K562 (cell line): ENCODE data around the gene CLCA2. TPM values are rescaled to one million over a fixed set of nuclear protein-coding genes. Genes with fewer than 3 reads are reported as not detected.

Experiments
- HEY1 ChIP-seq: fragments of 250-450 bp; sonication (Bioruptor Pico); IDR thresholded peaks from 2 replicates; pipeline ENCODE4 v1.5.0; 2020; ENCODE audit warnings: mild to moderate bottlenecking, moderate library complexity, borderline replicate concordance
- HMG20A ChIP-seq: fragments of 450-650 bp; formaldehyde crosslinking; conservative IDR thresholded peaks from 2 replicates; pipeline ENCODE4 v1.4.0; 2020; ENCODE audit warnings: mild to moderate bottlenecking, mixed read lengths
- HNRNPLL ChIP-seq: fragments of 200-400 bp; formaldehyde crosslinking; IDR thresholded peaks from 2 replicates; pipeline ENCODE4 v1.6.1; 2017; ENCODE audit warnings: low read length, low read depth, mild to moderate bottlenecking; ENCODE audit not compliant: poor library complexity, severe bottlenecking
- NR2C1 ChIP-seq, 2 experiments: fragments of 450-650 bp; IDR thresholded peaks; 2 replicates each; pipeline ENCODE4 v1.6.1; 2017; ENCODE audit warnings: mild to moderate bottlenecking in 2 of 2, antibody characterized with exemption in 1 of 2, inconsistent platforms in 1 of 2, missing compliant biosample characterization in 1 of 2, missing genetic modification characterization in 1 of 2
- PREB ChIP-seq: sonication (generic); formaldehyde crosslinking; IDR thresholded peaks from 2 replicates; pipeline ENCODE4 v1.8.1; 2023; ENCODE audit warnings: mild to moderate bottlenecking, missing genetic modification reagents
- RAD21 ChIP-seq, 2 experiments: fragments of 250-450 bp in 1 of 2; fragments of 450-650 bp in 1 of 2; sonication (Bioruptor Pico) in 1 of 2; formaldehyde crosslinking in 1 of 2; IDR thresholded peaks in 1 of 2; conservative IDR thresholded peaks in 1 of 2; 2 replicates each; pipeline versions ENCODE4 v1.4.0 to v1.8.0; 2020 to 2022; ENCODE audit warnings: mild to moderate bottlenecking in 2 of 2, moderate library complexity in 1 of 2
- RBFOX2 ChIP-seq: fragments of 200-400 bp; formaldehyde crosslinking; IDR thresholded peaks from 2 replicates; pipeline ENCODE4 v1.6.1; 2017; ENCODE audit warnings: low read depth, mild to moderate bottlenecking, low read length, moderate library complexity
- RBM34 ChIP-seq: fragments of 200-400 bp; formaldehyde crosslinking; IDR thresholded peaks from 2 replicates; pipeline ENCODE4 v1.6.1; 2018; ENCODE audit warnings: low read length, borderline replicate concordance; ENCODE audit not compliant: insufficient read depth
- TAF9B ChIP-seq: fragments of 450-650 bp; IDR thresholded peaks from 2 replicates; pipeline ENCODE4 v1.6.1; 2018; ENCODE audit warnings: mild to moderate bottlenecking; ENCODE audit not compliant: partially characterized antibody
- ZBTB2 ChIP-seq: fragments of 450-650 bp; IDR thresholded peaks from 2 replicates; pipeline ENCODE4 v1.6.1; 2016; ENCODE audit warnings: antibody characterized with exemption
- ZNF384 ChIP-seq: IDR thresholded peaks from 2 replicates; pipeline ENCODE4 v1.6.1; 2012; ENCODE audit warnings: low read depth, low read length, improper control_type of control experiment
- ZNF707 ChIP-seq: fragments of 250-450 bp; sonication (Bioruptor Pico); conservative IDR thresholded peaks from 2 replicates; pipeline ENCODE4 v1.8.0; 2022; ENCODE audit warnings: inconsistent platforms, mild to moderate bottlenecking, moderate library complexity
- polyA plus RNA-seq, 8 experiments: library from polyadenylated mRNA; depleted of rRNA in 4 of 8; stranded (reverse) in 5 of 8; unstranded in 3 of 8; fragments of >200 nt; fragmentation: Nextera tagmentation in 2 of 8; fragmentation: Illumina TruSeq in 1 of 8; extraction: Ambion mirVana in 2 of 8; extraction: Trizol in 1 of 8; gene quantifications; 2 replicates each; pipeline versions ENCODE4 v1.2.1 to v1.2.3, GENCODE V29; 2011 to 2014; ENCODE audit warnings: inconsistent platforms in 1 of 8, missing spikeins in 1 of 8
- total RNA-seq, 7 experiments: library from RNA; depleted of rRNA in 6 of 7; stranded (reverse); fragments of >200 nt in 6 of 7; fragmentation: Illumina TruSeq in 2 of 7; extraction: Trizol in 2 of 7; gene quantifications; 2 replicates each; pipeline versions ENCODE4 v1.2.1 to v1.2.3, GENCODE V29; 2011 to 2021; ENCODE audit warnings: low replicate concordance in 1 of 7
- TF ChIP-seq, protein P1 (sequence below): fragments of 450-650 bp; formaldehyde crosslinking; IDR thresholded peaks from 2 replicates; pipeline ENCODE4 v1.4.0; 2020; ENCODE audit warnings: mild to moderate bottlenecking
- TF ChIP-seq, protein P2 (sequence below): fragments of 250-450 bp; sonication (Bioruptor Pico); IDR thresholded peaks from 2 replicates; pipeline ENCODE4 v1.8.0; 2022; ENCODE audit warnings: inconsistent platforms
- TF ChIP-seq, protein P3 (sequence below): fragments of 450-650 bp; IDR thresholded peaks from 2 replicates; pipeline ENCODE4 v1.6.1; 2016; ENCODE audit warnings: borderline replicate concordance
- TF ChIP-seq, protein P4 (sequence below), 2 experiments: fragments of 450-650 bp; conservative IDR thresholded peaks; 2 replicates each; pipeline ENCODE4 v1.6.1; 2017; ENCODE audit warnings: mild to moderate bottlenecking in 2 of 2, moderate library complexity in 2 of 2

Gene CLCA2
- total and polyA plus RNA-seq, 9 of the 15 experiments (the other 6 are each of a cell fraction or from before 2014, with no cell fraction given), result 0.03 TPM; not detected in 8

DNA sequence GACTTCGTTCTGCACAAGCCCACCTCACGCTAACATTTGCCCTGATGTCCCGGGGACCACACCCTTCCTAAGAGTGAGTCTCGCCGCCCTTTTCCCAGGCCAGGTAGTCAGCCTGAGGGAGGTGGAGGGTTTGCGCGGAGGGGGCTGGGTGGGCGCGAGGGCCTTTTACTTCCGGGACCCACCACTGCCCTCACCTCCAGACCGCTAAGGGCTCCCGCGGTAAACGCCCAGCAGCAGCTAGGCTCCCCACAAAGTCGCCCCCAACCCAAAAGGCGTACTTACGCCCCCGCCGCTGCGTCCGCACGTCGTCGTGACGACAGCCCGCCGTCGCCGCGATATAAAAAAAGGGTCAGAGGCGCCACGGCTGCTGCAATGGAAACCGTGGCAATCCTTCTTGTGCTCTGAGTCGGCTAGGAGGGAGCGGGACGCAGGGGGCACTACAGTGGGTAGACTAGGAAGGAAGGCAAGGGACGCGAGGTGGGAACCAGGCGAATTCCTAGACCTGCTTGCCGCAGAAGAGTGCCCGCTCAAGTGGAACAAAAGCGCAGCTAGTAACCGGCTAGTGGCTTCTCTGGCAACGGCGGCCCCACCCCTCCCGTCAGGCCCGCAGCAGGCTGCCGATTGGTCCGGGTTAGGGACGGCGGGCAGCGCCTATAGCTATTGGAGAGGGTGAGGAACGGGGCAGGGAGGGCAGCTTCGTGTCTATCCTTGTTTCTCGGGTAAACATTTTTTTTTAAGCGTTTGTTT lies 28.0 kb upstream of the CLCA2 start, which contains the start of gene ODF2L (continued):
- TF ChIP-seq, protein P1, sequence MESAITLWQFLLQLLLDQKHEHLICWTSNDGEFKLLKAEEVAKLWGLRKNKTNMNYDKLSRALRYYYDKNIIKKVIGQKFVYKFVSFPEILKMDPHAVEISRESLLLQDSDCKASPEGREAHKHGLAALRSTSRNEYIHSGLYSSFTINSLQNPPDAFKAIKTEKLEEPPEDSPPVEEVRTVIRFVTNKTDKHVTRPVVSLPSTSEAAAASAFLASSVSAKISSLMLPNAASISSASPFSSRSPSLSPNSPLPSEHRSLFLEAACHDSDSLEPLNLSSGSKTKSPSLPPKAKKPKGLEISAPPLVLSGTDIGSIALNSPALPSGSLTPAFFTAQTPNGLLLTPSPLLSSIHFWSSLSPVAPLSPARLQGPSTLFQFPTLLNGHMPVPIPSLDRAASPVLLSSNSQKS (CRISPR knock-in tag), result no peak
- TF ChIP-seq ZNF707 (CRISPR knock-in tag) (no peak), NR2C1 (IDR thresholded peaks at IDR 0.05) (no peak), NR2C1 (tag; IDR thresholded peaks at IDR 0.05) (no peak), HEY1 (no peak), HNRNPLL (peak; percentile 96), HMG20A (CRISPR knock-in tag) (no peak), ZBTB2 (peak; percentile 80), RBM34 (no peak), RAD21 (CRISPR knock-in tag; conservative IDR thresholded peaks at IDR 0.05 in 1 of 2, IDR thresholded peaks at IDR 0.05 in 1 of 2) (no peak), PREB (no peak), RBFOX2 (peak; percentile 53; the same call in 1 of the 2 replicates), ZNF384 (peak; percentile 80), TAF9B (no peak)
- TF ChIP-seq, protein P2, sequence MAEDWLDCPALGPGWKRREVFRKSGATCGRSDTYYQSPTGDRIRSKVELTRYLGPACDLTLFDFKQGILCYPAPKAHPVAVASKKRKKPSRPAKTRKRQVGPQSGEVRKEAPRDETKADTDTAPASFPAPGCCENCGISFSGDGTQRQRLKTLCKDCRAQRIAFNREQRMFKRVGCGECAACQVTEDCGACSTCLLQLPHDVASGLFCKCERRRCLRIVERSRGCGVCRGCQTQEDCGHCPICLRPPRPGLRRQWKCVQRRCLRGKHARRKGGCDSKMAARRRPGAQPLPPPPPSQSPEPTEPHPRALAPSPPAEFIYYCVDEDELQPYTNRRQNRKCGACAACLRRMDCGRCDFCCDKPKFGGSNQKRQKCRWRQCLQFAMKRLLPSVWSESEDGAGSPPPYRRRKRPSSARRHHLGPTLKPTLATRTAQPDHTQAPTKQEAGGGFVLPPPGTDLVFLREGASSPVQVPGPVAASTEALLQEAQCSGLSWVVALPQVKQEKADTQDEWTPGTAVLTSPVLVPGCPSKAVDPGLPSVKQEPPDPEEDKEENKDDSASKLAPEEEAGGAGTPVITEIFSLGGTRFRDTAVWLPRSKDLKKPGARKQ, result no peak
- TF ChIP-seq, protein P3, sequence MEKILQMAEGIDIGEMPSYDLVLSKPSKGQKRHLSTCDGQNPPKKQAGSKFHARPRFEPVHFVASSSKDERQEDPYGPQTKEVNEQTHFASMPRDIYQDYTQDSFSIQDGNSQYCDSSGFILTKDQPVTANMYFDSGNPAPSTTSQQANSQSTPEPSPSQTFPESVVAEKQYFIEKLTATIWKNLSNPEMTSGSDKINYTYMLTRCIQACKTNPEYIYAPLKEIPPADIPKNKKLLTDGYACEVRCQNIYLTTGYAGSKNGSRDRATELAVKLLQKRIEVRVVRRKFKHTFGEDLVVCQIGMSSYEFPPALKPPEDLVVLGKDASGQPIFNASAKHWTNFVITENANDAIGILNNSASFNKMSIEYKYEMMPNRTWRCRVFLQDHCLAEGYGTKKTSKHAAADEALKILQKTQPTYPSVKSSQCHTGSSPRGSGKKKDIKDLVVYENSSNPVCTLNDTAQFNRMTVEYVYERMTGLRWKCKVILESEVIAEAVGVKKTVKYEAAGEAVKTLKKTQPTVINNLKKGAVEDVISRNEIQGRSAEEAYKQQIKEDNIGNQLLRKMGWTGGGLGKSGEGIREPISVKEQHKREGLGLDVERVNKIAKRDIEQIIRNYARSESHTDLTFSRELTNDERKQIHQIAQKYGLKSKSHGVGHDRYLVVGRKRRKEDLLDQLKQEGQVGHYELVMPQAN, result peak; percentile 70; the same call in 1 of the 2 replicates
- TF ChIP-seq, protein P4, sequence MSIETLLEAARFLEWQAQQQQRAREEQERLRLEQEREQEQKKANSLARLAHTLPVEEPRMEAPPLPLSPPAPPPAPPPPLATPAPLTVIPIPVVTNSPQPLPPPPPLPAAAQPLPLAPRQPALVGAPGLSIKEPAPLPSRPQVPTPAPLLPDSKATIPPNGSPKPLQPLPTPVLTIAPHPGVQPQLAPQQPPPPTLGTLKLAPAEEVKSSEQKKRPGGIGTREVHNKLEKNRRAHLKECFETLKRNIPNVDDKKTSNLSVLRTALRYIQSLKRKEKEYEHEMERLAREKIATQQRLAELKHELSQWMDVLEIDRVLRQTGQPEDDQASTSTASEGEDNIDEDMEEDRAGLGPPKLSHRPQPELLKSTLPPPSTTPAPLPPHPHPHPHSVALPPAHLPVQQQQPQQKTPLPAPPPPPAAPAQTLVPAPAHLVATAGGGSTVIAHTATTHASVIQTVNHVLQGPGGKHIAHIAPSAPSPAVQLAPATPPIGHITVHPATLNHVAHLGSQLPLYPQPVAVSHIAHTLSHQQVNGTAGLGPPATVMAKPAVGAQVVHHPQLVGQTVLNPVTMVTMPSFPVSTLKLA (conservative IDR thresholded peaks at IDR 0.05), result 0 out of 4 replicates have a peak, but pooled peaks of 1 of the 2 experiments have one; percentile 48
